Stomach (tissue), 9 donors: ENCODE results near the gene GAS2. TPM values are rescaled to one million over a fixed set of nuclear protein-coding genes. Genes with fewer than 3 reads are reported as not detected.

Experiments
- DNase-seq, 2 donors: peaks; one replicate each; pipeline versions ENCODE4 v3.0.0 to v3.0.0-alpha.2; 2013 to 2019
- H3K27ac ChIP-seq, 5 donors: fragments of 200-600 bp in 4 of 5; sonication (generic) in 4 of 5; one replicate each; pipeline ENCODE4 v1.5.1; 2013 to 2019; ENCODE audit warnings: mild to moderate bottlenecking in 1 of 5, moderate library complexity in 1 of 5
- H3K27me3 ChIP-seq, 3 donors: fragments of 200-600 bp; sonication (generic); one replicate each; pipeline ENCODE4 v1.5.1; 2017 to 2019; ENCODE audit warnings: mixed run types in 1 of 3
- H3K36me3 ChIP-seq, 4 donors: fragments of 200-600 bp; sonication (generic); 1 replicate in 3 of 4; 2 replicates in 1 of 4; pipeline ENCODE4 v1.5.1; 2016 to 2019
- H3K4me1 ChIP-seq, 4 donors: fragments of 200-600 bp; sonication (generic); one replicate each; pipeline ENCODE4 v1.5.1; 2016 to 2019
- H3K4me3 ChIP-seq, 4 donors: fragments of 200-600 bp; sonication (generic) in 3 of 4; one replicate each; pipeline ENCODE4 v1.5.1; 2016 to 2019; ENCODE audit warnings: mild to moderate bottlenecking in 1 of 4
- H3K9me3 ChIP-seq, 4 donors: fragments of 200-600 bp; sonication (generic); one replicate each; pipeline ENCODE4 v1.5.1; 2016 to 2019
- CTCF ChIP-seq, 7 experiments: fragments of 450-650 bp in 4 of 7; fragments of 200-600 bp in 3 of 7; sonication (generic) in 3 of 7; IDR thresholded peaks; one replicate each; pipeline ENCODE4 v1.5.1; 2016 to 2019; ENCODE audit warnings: antibody characterized with exemption in 7 of 7, control low read depth in 2 of 7, mild to moderate bottlenecking in 1 of 7
- EP300 ChIP-seq: sonication (generic); formaldehyde crosslinking; IDR thresholded peaks from one replicate; pipeline ENCODE4 v1.6.1; 2017; ENCODE audit warnings: antibody characterized with exemption
- POLR2A ChIP-seq, 4 donors: fragments of 450-650 bp; IDR thresholded peaks; one replicate each; pipeline ENCODE4 v1.6.1; 2016; ENCODE audit warnings: antibody characterized with exemption in 4 of 4, control low read depth in 2 of 4, mild to moderate bottlenecking in 1 of 4, moderate library complexity in 1 of 4
- POLR2AphosphoS5 ChIP-seq, 3 donors: sonication (generic); formaldehyde crosslinking; IDR thresholded peaks; one replicate each; pipeline ENCODE4 v1.6.1; 2016; ENCODE audit warnings: antibody characterized with exemption in 3 of 3
- WGBS, 5 donors: extraction: QIAGEN DNeasy Blood & Tissue Kit in 3 of 5; methylation state at CpG; one replicate each; pipeline versions ENCODE4 v1.1.5 to v1.1.7; 2013 to 2018; 5-methylcytosine and 5-hydroxymethylcytosine counted together
- intact Hi-C: fragments of 100-400 bp; cut with DNase I; formaldehyde crosslinking; loops from one replicate; pipeline ENCODE4 v1.15.1; 2023; ENCODE audit warnings: low total_unique reads
- polyA plus RNA-seq, 3 donors: library from polyadenylated mRNA; stranded (reverse); fragments of 200-250 nt; gene quantifications; one replicate each; pipeline ENCODE4 v1.2.3, GENCODE V29; 2013
- total RNA-seq, 5 donors: library from RNA; depleted of rRNA; stranded (reverse); fragments of >200 nt; gene quantifications; one replicate each; pipeline versions ENCODE4 v1.1.0 to v1.2.3, GENCODE V29; 2014 to 2016
- donor health status: healthy with polysubstance abuse.
- donor health status: Bipolar disorder and iron deficiency.
- donor health status: healthy.

GAS2 gene
- total and polyA plus RNA-seq, 8 donors = 0.45 to 39.4 (median 3.7) TPM

GRCh38 chr11:22711071-22711770, 44.8 kb downstream of the GAS2 start:
- H3K4me3 ChIP-seq = no peak overlapping the region
- no peaks in the 10 kb centered on the region for H3K4me1 ChIP-seq
- H3K36me3 ChIP-seq = no peaks in the 10 kb centered on the region
- 60 to 82% (median 65%) methylated on average over 3 of the region's 3 CpGs for WGBS, 5 donors
- TF ChIP-seq POLR2AphosphoS5 (IDR thresholded peaks at IDR 0.05) (no peak), CTCF (IDR thresholded peaks at IDR 0.05) (no peak), POLR2A (IDR thresholded peaks at IDR 0.05) (no peak), EP300 (no peak)
- DNase-seq = peak in 1 of 2 donors; percentile 36
- intact Hi-C loops = no loop called here
- H3K9me3 ChIP-seq = peaks cover 0 to 1% (median 0%) of the 10 kb centered on the region in 4 donors
- no peak overlapping the region for H3K27ac ChIP-seq
- no peaks in the 10 kb centered on the region for H3K27me3 ChIP-seq

DNA sequence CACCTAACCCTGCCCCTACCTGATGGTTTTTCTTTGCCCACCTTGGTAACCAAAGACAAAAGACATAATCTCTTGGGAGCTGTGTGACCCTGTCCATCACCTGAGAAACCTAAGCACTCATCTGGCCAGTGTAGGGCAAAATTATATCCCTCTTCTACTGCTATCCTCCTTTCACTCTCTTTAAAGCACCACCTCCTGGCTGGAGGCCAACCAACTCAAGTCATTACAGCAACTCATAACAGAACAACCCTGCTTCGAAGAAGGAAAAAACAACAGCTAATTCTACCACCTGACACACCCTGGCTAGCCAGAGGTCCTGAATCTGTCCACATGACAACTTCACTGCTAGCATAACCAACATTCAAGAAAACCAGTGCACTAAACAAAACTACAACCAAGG, 45.5 kb downstream of the GAS2 start:
- Histone ChIP-seq H3K36me3 (no peaks in the 10 kb centered on the region), H3K4me3 (no peak overlapping the region), H3K9me3 (peaks cover 0 to 6% (median 0%) of the 10 kb centered on the region in 4 donors), H3K27ac (no peak overlapping the region), H3K4me1 (no peaks in the 10 kb centered on the region), H3K27me3 (no peaks in the 10 kb centered on the region)
- intact Hi-C loops = no loop called here
- TF ChIP-seq CTCF (IDR thresholded peaks at IDR 0.05) = no peak
- TF ChIP-seq POLR2AphosphoS5 (IDR thresholded peaks at IDR 0.05) = no peak
- TF ChIP-seq EP300 = no peak
- TF ChIP-seq POLR2A (IDR thresholded peaks at IDR 0.05) = no peak
- WGBS, 5 donors = 24 to 50% (median 28%) methylated on average over 1 of the region's 1 CpG
- DNase-seq = peak; percentile 33 to 38

GRCh38 chr11:22713336-22713735, 46.9 kb downstream of the GAS2 start:
- Histone ChIP-seq H3K27me3 (no peaks in the 10 kb centered on the region), H3K9me3 (peaks cover 0 to 6% (median 0%) of the 10 kb centered on the region in 4 donors), H3K27ac (no peak overlapping the region), H3K4me1 (no peaks in the 10 kb centered on the region), H3K36me3 (no peaks in the 10 kb centered on the region), H3K4me3 (no peak overlapping the region)
- intact Hi-C loops = no loop called here
- DNase-seq = no peak
- 83 to 97% (median 92%) methylated on average over 1 of the region's 1 CpG for WGBS, 5 donors
- TF ChIP-seq EP300 = no peak
- no peak for TF ChIP-seq POLR2A (IDR thresholded peaks at IDR 0.05)
- TF ChIP-seq POLR2AphosphoS5 (IDR thresholded peaks at IDR 0.05) = no peak
- no peak for TF ChIP-seq CTCF (IDR thresholded peaks at IDR 0.05)

DNA sequence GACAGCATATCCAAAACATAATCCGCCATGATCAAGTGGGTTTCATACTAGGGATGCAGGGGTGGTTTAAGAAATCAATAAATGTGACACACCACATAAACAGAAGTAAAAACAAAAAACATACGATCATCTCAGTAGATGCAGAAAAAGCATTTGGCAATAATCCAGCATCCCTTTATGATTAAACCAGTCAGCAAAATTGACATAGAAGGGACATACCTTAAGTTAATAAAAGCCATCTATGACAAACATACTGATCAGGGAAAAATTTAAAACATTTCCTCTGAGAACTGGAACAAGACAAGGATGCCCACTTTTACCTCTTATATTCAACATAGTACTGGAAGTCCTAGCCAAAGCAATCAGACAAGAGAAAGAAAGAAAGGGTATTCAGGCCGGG, 49.6 kb downstream of the GAS2 start:
- no peak for DNase-seq
- Histone ChIP-seq H3K27ac (no peak overlapping the region), H3K27me3 (no peaks in the 10 kb centered on the region), H3K4me3 (no peak overlapping the region), H3K9me3 (peaks cover 0 to 6% (median 0%) of the 10 kb centered on the region in 4 donors), H3K36me3 (no peaks in the 10 kb centered on the region), H3K4me1 (no peaks in the 10 kb centered on the region)
- 87 to 92% (median 91%) methylated on average over 3 of the region's 3 CpGs for WGBS, 5 donors
- intact Hi-C loops = no loop called here
- TF ChIP-seq CTCF (IDR thresholded peaks at IDR 0.05) = no peak
- TF ChIP-seq POLR2AphosphoS5 (IDR thresholded peaks at IDR 0.05) = no peak
- TF ChIP-seq EP300 = no peak
- no peak for TF ChIP-seq POLR2A (IDR thresholded peaks at IDR 0.05)
